HCT116 (cell line): Measurements from ENCODE around the gene SNRNP35. TPM values are rescaled to one million over a fixed set of nuclear protein-coding genes. Genes with fewer than 3 reads are reported as not detected.
"Not testable (repeated sequence)": the region's sequence is repeated elsewhere in the genome, so short reads cannot be mapped to it uniquely, and the experiment has no call there.

Experiments
- ATAC-seq: fragments of 200-7000 bp; cut with Tn5 transposase; 2 replicates; pipeline ENCODE4 v1.9.1; 2020; ENCODE audit warnings: mild to moderate bottlenecking, moderate library complexity
- BruUV-seq: library from RNA; stranded (reverse); fragments of 400-500 nt; replicated peaks from 2 replicates; lab custom pipeline; 2021; lab: Mats Ljungman, UMichigan
- CTCF ChIA-PET: fragments of 300-600 bp; sonication (Branson Sonifier 250); formaldehyde crosslinking; loops from one replicate; lab custom pipeline; 2021; ENCODE audit warnings: antibody characterized with exemption; lab: Charles Lee
- POLR2A ChIA-PET: fragments of 300-600, 350-600 bp; sonication (Branson Sonifier 250); formaldehyde crosslinking; loops from one replicate; lab custom pipeline; 2021; ENCODE audit warnings: antibody characterized with exemption; lab: Charles Lee
- RAD21 ChIA-PET, 2 experiments: fragments of 300-600 bp; sonication (Branson Sonifier 250); formaldehyde crosslinking; loops; one replicate each; lab custom pipeline; 2023; ENCODE audit warnings: low total read pairs in 2 of 2; ENCODE audit not compliant: uncharacterized antibody in 2 of 2, unreplicated experiment in 2 of 2, low non-redundant PET in 1 of 2; lab: Charles Lee
- DNase-seq: peaks from one replicate; pipeline ENCODE4 v3.0.0-alpha.2; 2010; ENCODE audit warnings: low read depth, low spot score
- H2AFZ ChIP-seq: fragments of 200-600 bp; shearing (Covaris generic), sonication (generic); 2 replicates; pipeline ENCODE4 v1.6.1; 2017; ENCODE audit warnings: low read depth, mixed run types, mixed read lengths, antibody characterized with exemption, low read length; ENCODE audit not compliant: poor library complexity, severe bottlenecking
- H3K27ac ChIP-seq: 2 replicates; pipeline ENCODE4 v1.5.1; 2012; ENCODE audit warnings: low read depth, low read length
- H3K27me3 ChIP-seq: fragments of 200-600 bp; sonication (generic); 2 replicates; pipeline ENCODE4 v1.6.1; 2016; ENCODE audit warnings: mixed run types, low read length, mixed read lengths; ENCODE audit not compliant: insufficient read depth
- H3K36me3 ChIP-seq, 2 experiments: fragments of 200-500 bp in 1 of 2; fragments of 200-600 bp in 1 of 2; sonication (Bioruptor generic) in 1 of 2; sonication (generic) in 1 of 2; 2 replicates each; pipeline versions ENCODE4 v1.5.1 to v1.6.1; 2014 to 2016; ENCODE audit warnings: low read length in 2 of 2, inconsistent platforms in 1 of 2, mixed read lengths in 1 of 2, mixed run types in 1 of 2; ENCODE audit not compliant: insufficient read depth in 2 of 2, control insufficient read depth in 1 of 2
- H3K4me1 ChIP-seq, 2 experiments: fragments of 200-600 bp in 1 of 2; sonication (generic) in 1 of 2; 2 replicates each; pipeline versions ENCODE4 v1.5.1 to v1.6.1; 2012 to 2017; ENCODE audit warnings: low read length in 2 of 2, inconsistent platforms in 1 of 2, mild to moderate bottlenecking in 1 of 2, mixed read lengths in 1 of 2, mixed run types in 1 of 2, moderate library complexity in 1 of 2; ENCODE audit not compliant: insufficient read depth in 2 of 2, control insufficient read depth in 1 of 2
- H3K4me2 ChIP-seq: fragments of 200-600 bp; sonication (generic); 2 replicates; pipeline ENCODE4 v1.6.1; 2017; ENCODE audit warnings: mixed run types, low read length, mixed read lengths
- H3K4me3 ChIP-seq, 2 experiments: fragments of 200-600 bp in 1 of 2; sonication (generic) in 1 of 2; replicated peaks in 1 of 2; 2 replicates each; pipeline ENCODE4 v1.5.1; 2011 to 2016; ENCODE audit warnings: low read length in 2 of 2, control low read depth in 1 of 2, low read depth in 1 of 2, mild to moderate bottlenecking in 1 of 2, mixed read lengths in 1 of 2, mixed run types in 1 of 2
- H3K79me2 ChIP-seq: fragments of 200-600 bp; sonication (generic); 2 replicates; pipeline ENCODE4 v1.6.1; 2017; ENCODE audit warnings: mild to moderate bottlenecking, mixed run types, low read length, moderate library complexity, mixed read lengths; ENCODE audit not compliant: insufficient read depth
- H3K9ac ChIP-seq: fragments of 200-600 bp; sonication (generic); 2 replicates; pipeline ENCODE4 v1.6.1; 2016; ENCODE audit warnings: low read length, mixed read lengths
- H3K9me2 ChIP-seq: fragments of 200-600 bp; sonication (generic), shearing (Covaris generic); 2 replicates; pipeline ENCODE4 v1.6.1; 2017; ENCODE audit warnings: mixed run types, mild to moderate bottlenecking, moderate library complexity; ENCODE audit not compliant: insufficient read depth
- H3K9me3 ChIP-seq, 2 experiments: fragments of 200-500 bp in 1 of 2; fragments of 200-600 bp in 1 of 2; sonication (Bioruptor generic) in 1 of 2; sonication (generic) in 1 of 2; 2 replicates each; pipeline ENCODE4 v1.6.1; 2014 to 2017; ENCODE audit warnings: low read length in 2 of 2, mixed read lengths in 2 of 2, inconsistent platforms in 1 of 2, low read depth in 1 of 2, mild to moderate bottlenecking in 1 of 2, mixed run types in 1 of 2, moderate library complexity in 1 of 2; ENCODE audit not compliant: control insufficient read depth in 1 of 2, insufficient read depth in 1 of 2
- H4K20me1 ChIP-seq: fragments of 200-600 bp; sonication (generic), shearing (Covaris generic); 2 replicates; pipeline ENCODE4 v1.6.1; 2017; ENCODE audit warnings: mixed run types, mild to moderate bottlenecking, moderate library complexity; ENCODE audit not compliant: insufficient read depth
- ATF3 ChIP-seq: IDR thresholded peaks from 2 replicates; pipeline ENCODE4 v1.6.1; 2012
- CBX3 ChIP-seq: IDR thresholded peaks from 2 replicates; pipeline ENCODE4 v1.6.1; 2012; ENCODE audit warnings: low read depth
- CEBPB ChIP-seq: IDR thresholded peaks from 2 replicates; pipeline ENCODE4 v1.6.1; 2012; ENCODE audit warnings: low read depth
- ELF1 ChIP-seq: IDR thresholded peaks from 2 replicates; pipeline ENCODE4 v1.6.1; 2012; ENCODE audit warnings: low read depth, borderline replicate concordance
- EZH2 ChIP-seq: fragments of 200-600 bp; sonication (generic); IDR thresholded peaks from 2 replicates; pipeline ENCODE4 v1.6.1; 2017; ENCODE audit warnings: antibody characterized with exemption, mixed run types
- EZH2phosphoT487 ChIP-seq: fragments of 200-600 bp; IDR thresholded peaks from 2 replicates; pipeline ENCODE4 v1.6.1; 2018; ENCODE audit warnings: antibody characterized with exemption, borderline replicate concordance
- JUND ChIP-seq: IDR thresholded peaks from 2 replicates; pipeline ENCODE4 v1.6.1; 2012
- MAX ChIP-seq: IDR thresholded peaks from 2 replicates; pipeline ENCODE4 v1.6.1; 2012
- POLR2A ChIP-seq: IDR thresholded peaks from 2 replicates; pipeline ENCODE4 v1.7.0; 2011; ENCODE audit warnings: borderline replicate concordance; ENCODE audit not compliant: insufficient read depth, insufficient read length; ENCODE audit errors: extremely low read depth
- SP1 ChIP-seq: IDR thresholded peaks from 2 replicates; pipeline ENCODE4 v1.6.1; 2012; ENCODE audit warnings: low read depth
- ZFX ChIP-seq: fragments of 450-650 bp; IDR thresholded peaks from 2 replicates; pipeline ENCODE4 v1.6.1; 2017
- ZNF274 ChIP-seq: fragments of 200-500 bp; sonication (Bioruptor generic); IDR thresholded peaks from 2 replicates; pipeline ENCODE4 v1.6.1; 2014; ENCODE audit warnings: mild to moderate bottlenecking, low read depth, low read length, inconsistent platforms
- intact Hi-C: fragments of 100-400 bp; cut with micrococcal nuclease; formaldehyde crosslinking; loops from 2 replicates; pipeline ENCODE4 v1.10.0; 2022
- total RNA-seq: library from RNA; stranded (reverse); gene quantifications from one replicate; pipeline ENCODE4 v1.2.1, GENCODE V29; 2021; ENCODE audit not compliant: unreplicated experiment

The SNRNP35 gene
- total RNA-seq, 1 experiment from 2014 or later, result 12.4 TPM

- H3K4me2 ChIP-seq, result no peak overlapping the region
- no TSS peak for BruUV-seq
- H3K36me3 ChIP-seq, result peaks cover 22 to 31% of the 10 kb centered on the region in 2 experiments
- no peak overlapping the region for H3K9ac ChIP-seq
- intact Hi-C loops, result no loop called here
- H3K27ac ChIP-seq, result no peak overlapping the region
- no peak for DNase-seq
- H3K9me2 ChIP-seq, result no peaks in the 10 kb centered on the region
- H3K79me2 ChIP-seq, result no peaks in the 10 kb centered on the region
- no peak overlapping the region for H3K4me3 ChIP-seq
- H2AFZ ChIP-seq, result no peak overlapping the region
- no peaks in the 10 kb centered on the region for H3K9me3 ChIP-seq
- TF ChIP-seq EZH2phosphoT487, result no peak
- no peak for TF ChIP-seq CEBPB
- TF ChIP-seq CBX3, result no peak
- no peak for TF ChIP-seq ZFX
- no peak for TF ChIP-seq SP1
- TF ChIP-seq ATF3, result no peak
- TF ChIP-seq ZNF274, result no peak
- no peak for TF ChIP-seq JUND
- TF ChIP-seq POLR2A, result no peak
- TF ChIP-seq EZH2, result no peak
- no peak for TF ChIP-seq MAX
- no peak for TF ChIP-seq ELF1
- POLR2A ChIA-PET, result no interaction called here
- no peak for ATAC-seq
- no peaks in the 10 kb centered on the region for H3K27me3 ChIP-seq
- RAD21 ChIA-PET, result interaction anchor here in 1 of 2 experiments (0.5 kb wide), 1 partner anchor 19 kb away, joined by 6 read pairs; no protein-coding TSS in a partner anchor
- CTCF ChIA-PET, result no interaction called here
- H3K4me1 ChIP-seq, result peaks cover 9 to 10% of the 10 kb centered on the region in 2 experiments; a peak in 3 of 4 replicates
- no peaks in the 10 kb centered on the region for H4K20me1 ChIP-seq
These were observed 55.9 kb downstream of the SNRNP35 start for GRCh38 chr12:123513805-123514204.

- H3K36me3 ChIP-seq, result peaks cover 23 to 31% of the 10 kb centered on the region in 2 experiments
- POLR2A ChIA-PET, ATAC-seq, H3K4me1 ChIP-seq, H3K4me2 ChIP-seq, CTCF ChIA-PET, H3K9me2 ChIP-seq, H3K4me3 ChIP-seq, RAD21 ChIA-PET, H3K27ac ChIP-seq, DNase-seq, H3K27me3 ChIP-seq, BruUV-seq, H3K79me2 ChIP-seq, H2AFZ ChIP-seq, H3K9me3 ChIP-seq, intact Hi-C loops, H4K20me1 ChIP-seq, H3K9ac ChIP-seq: not testable (repeated sequence)
These were observed 56.8 kb downstream of the SNRNP35 start for GRCh38 chr12:123514582-123515221.
